HL-60 (cell line): ENCODE measurements around the gene PMEL.

Experiments used
- CTCF ChIP-seq: IDR thresholded peaks from one replicate; pipeline ENCODE4 v1.5.1; 2011; ENCODE audit warnings: low read length, control low read depth, inconsistent platforms; ENCODE audit not compliant: insufficient read depth
- GABPA ChIP-seq: IDR thresholded peaks from 2 replicates; pipeline ENCODE4 v1.6.1; 2012; ENCODE audit warnings: low read depth
- POLR2AphosphoS5 ChIP-seq: IDR thresholded peaks from 2 replicates; pipeline ENCODE4 v1.6.1; 2012; ENCODE audit warnings: low read depth

- TF ChIP-seq CTCF (no peak), GABPA (no peak), POLR2AphosphoS5 (no peak)
Measured at GRCh38 chr12:55974308-55974730, 8.5 kb upstream of the PMEL start.
